IMR-90 (cell line): ENCODE results near the gene NUDT3. TPM values are rescaled to one million over a fixed set of nuclear protein-coding genes. Genes with fewer than 3 reads are reported as not detected.

Source experiments
- ATAC-seq: fragments of 200-7000 bp; cut with Tn5 transposase; 2 replicates; pipeline ENCODE4 v1.9.1; 2020; ENCODE audit warnings: low read depth, mild to moderate bottlenecking, moderate library complexity
- BruUV-seq: library from RNA; stranded (reverse); fragments of 400-500 nt; replicated peaks from 2 replicates; lab custom pipeline; 2021; lab: Mats Ljungman, UMichigan
- CTCF ChIA-PET: fragments of 300-600 bp; formaldehyde crosslinking; extraction: SDS; loops from one replicate; lab custom pipeline; 2021; ENCODE audit warnings: antibody characterized with exemption; lab: Yijun Ruan, JAX
- POLR2A ChIA-PET: fragments of 300-600 bp; sonication (Branson Sonifier 250); formaldehyde crosslinking; loops from one replicate; lab custom pipeline; 2022; ENCODE audit warnings: antibody characterized with exemption; ENCODE audit not compliant: unreplicated experiment; lab: Charles Lee
- DNase-seq: peaks from one replicate; pipeline ENCODE4 v3.0.0; 2013
- H2AFZ ChIP-seq: replicated peaks from 2 replicates; pipeline ENCODE3; 2013; ENCODE audit warnings: low read length, mild to moderate bottlenecking; ENCODE audit not compliant: poor library complexity
- H2AK5ac ChIP-seq: 2 replicates; pipeline ENCODE4 v1.6.1; 2013; ENCODE audit warnings: low read depth, low read length, inconsistent platforms
- H2AK9ac ChIP-seq: replicated peaks from 2 replicates; pipeline ENCODE3; 2013; ENCODE audit warnings: mild to moderate bottlenecking, low read depth, low read length, moderate library complexity; ENCODE audit not compliant: poor library complexity
- H2BK120ac ChIP-seq: 2 replicates; pipeline ENCODE4 v1.6.1; 2013; ENCODE audit warnings: low read depth, low read length, inconsistent platforms
- H2BK15ac ChIP-seq: 3 replicates; pipeline ENCODE4 v1.6.1; 2013; ENCODE audit warnings: low read depth, low read length, inconsistent platforms
- H2BK20ac ChIP-seq: 2 replicates; pipeline ENCODE4 v1.6.1; 2013; ENCODE audit warnings: low read depth, mild to moderate bottlenecking, inconsistent platforms, low read length, moderate library complexity
- H2BK5ac ChIP-seq: 2 replicates; pipeline ENCODE4 v1.6.1; 2013; ENCODE audit warnings: mild to moderate bottlenecking, low read depth, low read length, inconsistent platforms; ENCODE audit not compliant: poor library complexity, severe bottlenecking
- H3K14ac ChIP-seq: replicated peaks from 2 replicates; pipeline ENCODE4 v1.6.1; 2013; ENCODE audit warnings: low read depth, low read length, inconsistent platforms
- H3K18ac ChIP-seq: 2 replicates; pipeline ENCODE4 v1.6.1; 2013; ENCODE audit warnings: low read depth, low read length, control low read depth
- H3K23ac ChIP-seq: 2 replicates; pipeline ENCODE4 v1.6.1; 2013; ENCODE audit warnings: low read depth, low read length, inconsistent platforms
- H3K27ac ChIP-seq: 2 replicates; pipeline ENCODE4 v1.5.1; 2013; ENCODE audit warnings: mild to moderate bottlenecking, control low read depth, low read length; ENCODE audit not compliant: insufficient read depth
- H3K27me3 ChIP-seq: 2 replicates; pipeline ENCODE4 v1.6.1; 2013; ENCODE audit warnings: low read length; ENCODE audit not compliant: control insufficient read depth, insufficient read depth
- H3K36me3 ChIP-seq: 2 replicates; pipeline ENCODE4 v1.6.1; 2013; ENCODE audit warnings: low read length, mixed read lengths; ENCODE audit not compliant: control insufficient read depth, insufficient read depth
- H3K4ac ChIP-seq: 2 replicates; pipeline ENCODE4 v1.6.1; 2013; ENCODE audit warnings: low read depth, low read length, inconsistent platforms
- H3K4me1 ChIP-seq: 2 replicates; pipeline ENCODE4 v1.6.1; 2013; ENCODE audit warnings: low read length, mixed read lengths; ENCODE audit not compliant: control insufficient read depth, insufficient read depth
- H3K4me2 ChIP-seq: 2 replicates; pipeline ENCODE4 v1.6.1; 2013; ENCODE audit warnings: low read depth, mild to moderate bottlenecking, control low read depth, low read length, moderate library complexity
- H3K4me3 ChIP-seq: 2 replicates; pipeline ENCODE4 v1.5.1; 2013; ENCODE audit warnings: low read depth, mild to moderate bottlenecking, control low read depth, low read length, moderate library complexity; ENCODE audit not compliant: insufficient read depth
- H3K56ac ChIP-seq: 2 replicates; pipeline ENCODE4 v1.6.1; 2013; ENCODE audit warnings: low read length, inconsistent platforms; ENCODE audit not compliant: insufficient read depth; ENCODE audit errors: extremely low read depth
- H3K79me1 ChIP-seq, 2 experiments: 2 replicates each; pipeline ENCODE4 v1.6.1; 2013; ENCODE audit warnings: low read length in 2 of 2, inconsistent platforms in 1 of 2, low read depth in 1 of 2
- H3K9ac ChIP-seq: 2 replicates; pipeline ENCODE4 v1.6.1; 2013; ENCODE audit warnings: low read depth, low read length, control low read depth
- H3K9me1 ChIP-seq: 2 replicates; pipeline ENCODE4 v1.6.1; 2013; ENCODE audit warnings: low read length, inconsistent platforms; ENCODE audit not compliant: insufficient read depth
- H3K9me3 ChIP-seq: 2 replicates; pipeline ENCODE4 v1.6.1; 2013; ENCODE audit warnings: low read length; ENCODE audit not compliant: control insufficient read depth, insufficient read depth
- H4K20me1 ChIP-seq: 2 replicates; pipeline ENCODE4 v1.6.1; 2013; ENCODE audit warnings: low read length, inconsistent platforms; ENCODE audit not compliant: insufficient read depth
- H4K5ac ChIP-seq: 2 replicates; pipeline ENCODE4 v1.6.1; 2013; ENCODE audit warnings: mild to moderate bottlenecking, low read depth, low read length, control low read depth
- H4K8ac ChIP-seq, 2 experiments: 2 replicates each; pipeline ENCODE4 v1.6.1; 2013; ENCODE audit warnings: low read depth in 2 of 2, low read length in 2 of 2, control low read depth in 1 of 2, inconsistent platforms in 1 of 2
- H4K91ac ChIP-seq: 2 replicates; pipeline ENCODE4 v1.6.1; 2013; ENCODE audit warnings: low read depth, low read length, inconsistent platforms; ENCODE audit not compliant: insufficient read depth
- BHLHE40 ChIP-seq: fragments of 150-350 bp; IDR thresholded peaks from 2 replicates; pipeline ENCODE4 v1.6.1; 2016; ENCODE audit warnings: mild to moderate bottlenecking, low read depth, low read length
- CEBPB ChIP-seq: IDR thresholded peaks from 2 replicates; pipeline ENCODE4 v1.6.1; 2012; ENCODE audit warnings: low read depth, low read length, improper control_type of control experiment
- CHD1 ChIP-seq: IDR thresholded peaks from 2 replicates; pipeline ENCODE4 v1.6.1; 2012; ENCODE audit warnings: low read depth, low read length, improper control_type of control experiment
- FOS ChIP-seq: fragments of 150-350 bp; IDR thresholded peaks from 2 replicates; pipeline ENCODE4 v1.6.1; 2016; ENCODE audit warnings: low read depth, low read length
- MAFK ChIP-seq: IDR thresholded peaks from 2 replicates; pipeline ENCODE4 v1.6.1; 2012; ENCODE audit warnings: low read depth, low read length, improper control_type of control experiment
- MXI1 ChIP-seq: IDR thresholded peaks from 2 replicates; pipeline ENCODE4 v1.6.1; 2012; ENCODE audit warnings: low read depth, mild to moderate bottlenecking, low read length, moderate library complexity, borderline replicate concordance
- NFE2L2 ChIP-seq: fragments of 150-350 bp; IDR thresholded peaks from 2 replicates; pipeline ENCODE4 v1.6.1; 2016; ENCODE audit warnings: low read depth, mild to moderate bottlenecking, low read length
- POLR2A ChIP-seq: IDR thresholded peaks from 2 replicates; pipeline ENCODE4 v1.6.1; 2012; ENCODE audit warnings: mild to moderate bottlenecking, low read depth, low read length
- RAD21 ChIP-seq: IDR thresholded peaks from 2 replicates; pipeline ENCODE4 v1.6.1; 2012; ENCODE audit warnings: low read length, improper control_type of control experiment
- RFX5 ChIP-seq: IDR thresholded peaks from 2 replicates; pipeline ENCODE4 v1.8.0; 2012; ENCODE audit warnings: low read depth, mild to moderate bottlenecking, low read length, moderate library complexity
- SMC3 ChIP-seq: fragments of 150-350 bp; IDR thresholded peaks from 2 replicates; pipeline ENCODE4 v1.6.1; 2016; ENCODE audit warnings: low read depth, mild to moderate bottlenecking, antibody characterized with exemption, low read length, moderate library complexity
- WGBS, 2 experiments: methylation state at CpG; one replicate each; pipeline versions ENCODE4 v1.1.5 to v1.1.7; 2013; ENCODE audit warnings: missing lambda C conversion rate in 2 of 2; ENCODE audit not compliant: insufficient read length in 1 of 2; ENCODE audit errors: extremely low coverage in 2 of 2; 5-methylcytosine and 5-hydroxymethylcytosine counted together
- dilution Hi-C: fragments of 300-500 bp; cut with HindIII; formaldehyde crosslinking; loops from one replicate; pipeline ENCODE4 v1.14.3; 2018; ENCODE audit warnings: low sequenced_read_pairs; ENCODE audit not compliant: unreplicated experiment
- in situ Hi-C: fragments of 300-500 bp; cut with MboI; formaldehyde crosslinking; loops from 3 replicates; pipeline ENCODE4 v1.14.3; 2019; ENCODE audit warnings: low sequenced_read_pairs, inconsistent platforms, mixed read lengths
- intact Hi-C: fragments of 100-400 bp; cut with micrococcal nuclease; formaldehyde crosslinking; loops from 2 replicates; pipeline ENCODE4 v1.10.0; 2022
- polyA plus RNA-seq, 3 experiments: library from polyadenylated mRNA; depleted of rRNA; stranded (reverse); fragments of >200 nt; gene quantifications; 2 replicates each; pipeline ENCODE4 v1.2.3, GENCODE V29; 2012; ENCODE audit warnings: low replicate concordance in 1 of 3
- total RNA-seq: library from RNA; depleted of rRNA; stranded (reverse); fragments of >200 nt; gene quantifications from 2 replicates; pipeline ENCODE4 v1.2.3, GENCODE V29; 2012
- TF ChIP-seq, protein P1 (sequence below): conservative IDR thresholded peaks from 2 replicates; pipeline ENCODE4 v1.5.1; 2012; ENCODE audit warnings: mild to moderate bottlenecking, low read depth, low read length, improper control_type of control experiment
- TF ChIP-seq, protein P2 (sequence below): fragments of 150-350 bp; IDR thresholded peaks from 2 replicates; pipeline ENCODE4 v1.6.1; 2016; ENCODE audit warnings: low read depth, mild to moderate bottlenecking, low read length, moderate library complexity, borderline replicate concordance
- TF ChIP-seq, protein P3 (sequence below): fragments of 150-350 bp; IDR thresholded peaks from 2 replicates; pipeline ENCODE4 v1.6.1; 2017; ENCODE audit warnings: mild to moderate bottlenecking, antibody characterized with exemption, low read length, low read depth

Gene NUDT3
- total and polyA plus RNA-seq, 2 of the 4 experiments (the other 2 are of a cell fraction), result 10.1 to 17.2 TPM

DNA sequence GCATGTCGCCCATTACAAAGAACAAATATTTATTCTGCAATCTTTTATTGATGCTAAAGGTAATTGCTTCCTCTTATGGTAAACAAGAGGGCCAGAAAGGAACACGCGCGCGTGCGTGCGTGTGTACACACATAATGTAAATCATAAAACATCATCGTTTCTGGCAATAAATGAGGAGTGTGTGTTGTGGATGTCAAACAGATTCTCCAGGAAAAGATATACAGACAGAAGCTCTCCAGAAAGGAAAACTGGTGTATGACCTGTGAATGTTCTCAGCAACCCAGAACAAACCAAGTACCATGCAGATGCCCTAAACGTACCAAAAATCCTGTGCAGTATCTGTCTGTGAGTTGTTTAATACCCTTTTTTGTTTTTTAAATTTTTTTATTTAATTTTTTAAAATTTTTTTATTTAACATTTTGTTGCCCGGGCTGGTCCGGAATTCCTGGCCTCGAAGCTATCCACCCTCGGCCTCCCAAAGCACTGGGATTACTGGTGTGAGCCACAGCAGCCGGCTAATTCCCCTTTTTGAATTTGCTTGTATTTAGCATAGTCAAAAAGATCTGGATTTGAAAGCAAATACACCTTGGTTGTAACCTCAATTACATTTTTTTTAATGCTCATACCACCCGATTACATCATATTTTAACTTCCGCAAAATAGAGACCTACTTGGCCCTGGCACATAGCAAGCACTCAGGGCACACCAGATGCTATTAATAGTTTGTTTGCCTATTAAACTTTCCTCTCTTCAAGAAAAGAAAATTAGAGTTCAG is 909 bp upstream of the NUDT3 start:
- Histone ChIP-seq H4K20me1 (peaks cover 15% of the 10 kb centered on the region; the same call in 1 of the 2 replicates), H3K27ac (no peak overlapping the region), H3K4me1 (no peaks in the 10 kb centered on the region), H3K9me3 (no peaks in the 10 kb centered on the region), H3K79me1 (peaks cover 5 to 28% of the 10 kb centered on the region in 2 experiments), H3K56ac (no peak overlapping the region), H3K27me3 (no peaks in the 10 kb centered on the region), H3K9ac (peak overlapping the region; percentile 36), H3K36me3 (no peaks in the 10 kb centered on the region), H4K8ac (peak overlapping the region in 1 of 2 experiments; percentile 75; a peak in 1 of 4 replicates), H2AK5ac (no peak overlapping the region), H3K4ac (no peak overlapping the region; the same call in 1 of the 2 replicates), H2BK5ac (no peak overlapping the region), H3K18ac (no peak overlapping the region), H3K4me2 (peak overlapping the region; percentile 93), H3K23ac (no peak overlapping the region), H2BK15ac (no peak overlapping the region), H2AK9ac (no peak overlapping the region), H4K5ac (no peak overlapping the region), H4K91ac (no peak overlapping the region), H2BK20ac (no peak overlapping the region), H2BK120ac (no peak overlapping the region), H2AFZ (peak overlapping the region; percentile 96), H3K4me3 (peak overlapping the region; percentile 93), H3K9me1 (peaks cover 3% of the 10 kb centered on the region; the same call in 1 of the 2 replicates), H3K14ac (0 out of 2 replicates have a peak overlapping the region, but pooled peaks have one; percentile 79)
- ATAC-seq (no peak), DNase-seq (no peak)
- dilution Hi-C loops, result no loop called here
- ChIA-PET POLR2A (no interaction called here), CTCF (interaction anchor here (0.5 to 1.0 kb wide), 5 partner anchors 18 to 814 kb away, joined by 3 to 5 read pairs (median 3); partner anchors contain the start of gene BAK1)
- TF ChIP-seq, protein P1, sequence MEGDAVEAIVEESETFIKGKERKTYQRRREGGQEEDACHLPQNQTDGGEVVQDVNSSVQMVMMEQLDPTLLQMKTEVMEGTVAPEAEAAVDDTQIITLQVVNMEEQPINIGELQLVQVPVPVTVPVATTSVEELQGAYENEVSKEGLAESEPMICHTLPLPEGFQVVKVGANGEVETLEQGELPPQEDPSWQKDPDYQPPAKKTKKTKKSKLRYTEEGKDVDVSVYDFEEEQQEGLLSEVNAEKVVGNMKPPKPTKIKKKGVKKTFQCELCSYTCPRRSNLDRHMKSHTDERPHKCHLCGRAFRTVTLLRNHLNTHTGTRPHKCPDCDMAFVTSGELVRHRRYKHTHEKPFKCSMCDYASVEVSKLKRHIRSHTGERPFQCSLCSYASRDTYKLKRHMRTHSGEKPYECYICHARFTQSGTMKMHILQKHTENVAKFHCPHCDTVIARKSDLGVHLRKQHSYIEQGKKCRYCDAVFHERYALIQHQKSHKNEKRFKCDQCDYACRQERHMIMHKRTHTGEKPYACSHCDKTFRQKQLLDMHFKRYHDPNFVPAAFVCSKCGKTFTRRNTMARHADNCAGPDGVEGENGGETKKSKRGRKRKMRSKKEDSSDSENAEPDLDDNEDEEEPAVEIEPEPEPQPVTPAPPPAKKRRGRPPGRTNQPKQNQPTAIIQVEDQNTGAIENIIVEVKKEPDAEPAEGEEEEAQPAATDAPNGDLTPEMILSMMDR, result no peak
- TF ChIP-seq FOS (no peak), POLR2A (no peak), MAFK (no peak), RFX5 (no peak), CHD1 (no peak), MXI1 (no peak), NFE2L2 (no peak), SMC3 (no peak), RAD21 (no peak), BHLHE40 (no peak), CEBPB (no peak)
- TF ChIP-seq, protein P2, sequence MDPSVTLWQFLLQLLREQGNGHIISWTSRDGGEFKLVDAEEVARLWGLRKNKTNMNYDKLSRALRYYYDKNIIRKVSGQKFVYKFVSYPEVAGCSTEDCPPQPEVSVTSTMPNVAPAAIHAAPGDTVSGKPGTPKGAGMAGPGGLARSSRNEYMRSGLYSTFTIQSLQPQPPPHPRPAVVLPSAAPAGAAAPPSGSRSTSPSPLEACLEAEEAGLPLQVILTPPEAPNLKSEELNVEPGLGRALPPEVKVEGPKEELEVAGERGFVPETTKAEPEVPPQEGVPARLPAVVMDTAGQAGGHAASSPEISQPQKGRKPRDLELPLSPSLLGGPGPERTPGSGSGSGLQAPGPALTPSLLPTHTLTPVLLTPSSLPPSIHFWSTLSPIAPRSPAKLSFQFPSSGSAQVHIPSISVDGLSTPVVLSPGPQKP, result no peak
- TF ChIP-seq, protein P3, sequence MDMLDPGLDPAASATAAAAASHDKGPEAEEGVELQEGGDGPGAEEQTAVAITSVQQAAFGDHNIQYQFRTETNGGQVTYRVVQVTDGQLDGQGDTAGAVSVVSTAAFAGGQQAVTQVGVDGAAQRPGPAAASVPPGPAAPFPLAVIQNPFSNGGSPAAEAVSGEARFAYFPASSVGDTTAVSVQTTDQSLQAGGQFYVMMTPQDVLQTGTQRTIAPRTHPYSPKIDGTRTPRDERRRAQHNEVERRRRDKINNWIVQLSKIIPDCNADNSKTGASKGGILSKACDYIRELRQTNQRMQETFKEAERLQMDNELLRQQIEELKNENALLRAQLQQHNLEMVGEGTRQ, result no peak
- in situ Hi-C loops, result no loop called here
- intact Hi-C loops, result loop anchor here (2.0 to 5.0 kb wide), 2 partner anchors 86 to 215 kb away; no protein-coding TSS in a partner anchor
- WGBS, 2 experiments, result no CpG with 5 or more reads among the region's 16 CpGs
- BruUV-seq, result no TSS peak
